IPS DF 6.9 (cell line): ENCODE data around the gene LNX1.

Experiments
- DNase-seq: peaks from one replicate; pipeline ENCODE4 v3.0.0-alpha.2; 2013; ENCODE audit warnings: low read depth, low spot score
- H3K27ac ChIP-seq: one replicate; pipeline ENCODE4 v1.5.1; 2013; ENCODE audit warnings: low read length, control low read depth
- H3K27me3 ChIP-seq: 2 replicates; pipeline ENCODE4 v1.6.1; 2013; ENCODE audit warnings: mild to moderate bottlenecking, low read length; ENCODE audit not compliant: control insufficient read depth, insufficient read depth
- H3K36me3 ChIP-seq: 2 replicates; pipeline ENCODE4 v1.6.1; 2013; ENCODE audit warnings: low read length; ENCODE audit not compliant: control insufficient read depth, insufficient read depth
- H3K4me1 ChIP-seq: 2 replicates; pipeline ENCODE4 v1.6.1; 2013; ENCODE audit warnings: low read length; ENCODE audit not compliant: control insufficient read depth, insufficient read depth
- H3K4me3 ChIP-seq: 2 replicates; pipeline ENCODE4 v1.5.1; 2013; ENCODE audit warnings: mild to moderate bottlenecking, low read length
- H3K9me3 ChIP-seq: 2 replicates; pipeline ENCODE4 v1.6.1; 2013; ENCODE audit warnings: low read length, inconsistent platforms; ENCODE audit not compliant: control insufficient read depth, insufficient read depth
- WGBS: extraction: QIAGEN DNeasy Blood & Tissue Kit; methylation state at CpG from one replicate; pipeline ENCODE4 v1.1.7; 2013; ENCODE audit warnings: mixed read lengths, missing lambda C conversion rate; ENCODE audit not compliant: insufficient read length, insufficient coverage; 5-methylcytosine and 5-hydroxymethylcytosine counted together

Gene LNX1

DNA sequence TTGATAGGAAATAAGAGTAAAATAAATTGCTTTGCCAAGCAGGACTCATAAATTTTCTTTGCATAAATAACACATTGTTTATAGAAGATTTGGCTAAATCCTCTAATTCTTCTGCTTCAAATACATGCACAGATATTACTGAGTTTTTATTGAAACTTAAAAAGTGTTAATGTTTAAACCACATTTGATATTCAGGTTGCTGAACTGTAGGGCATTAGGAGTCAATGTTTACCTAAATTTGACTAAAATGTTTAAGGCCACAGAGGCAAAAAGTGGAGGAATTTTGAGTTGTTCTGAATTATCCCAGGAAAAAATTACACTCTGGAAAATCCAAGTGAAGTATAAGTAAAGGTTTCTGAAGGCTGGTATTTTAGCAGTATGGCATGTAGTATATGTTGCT is 135.1 kb downstream of the LNX1 start:
- H3K27me3 ChIP-seq: no peaks in the 10 kb centered on the region
- H3K36me3 ChIP-seq: peaks cover 2% of the 10 kb centered on the region; the same call in 1 of the 2 replicates
- no peak for DNase-seq
- H3K27ac ChIP-seq: no peak overlapping the region
- H3K4me1 ChIP-seq: no peaks in the 10 kb centered on the region
- no peaks in the 10 kb centered on the region for H3K9me3 ChIP-seq
- no peak overlapping the region for H3K4me3 ChIP-seq

GRCh38 chr4:53455766-53456165 is 135.5 kb downstream of the LNX1 start:
- H3K4me1 ChIP-seq: no peaks in the 10 kb centered on the region
- no peaks in the 10 kb centered on the region for H3K9me3 ChIP-seq
- DNase-seq: no peak
- H3K36me3 ChIP-seq: peaks cover 2% of the 10 kb centered on the region; the same call in 1 of the 2 replicates
- H3K27ac ChIP-seq: no peak overlapping the region
- no peak overlapping the region for H3K4me3 ChIP-seq
- no peaks in the 10 kb centered on the region for H3K27me3 ChIP-seq
- WGBS: no CpG with 5 or more reads among the region's 3 CpGs

- DNase-seq: no peak
- Histone ChIP-seq H3K27me3 (no peaks in the 10 kb centered on the region), H3K36me3 (peaks cover 2% of the 10 kb centered on the region; the same call in 1 of the 2 replicates), H3K27ac (no peak overlapping the region), H3K4me3 (no peak overlapping the region), H3K4me1 (no peaks in the 10 kb centered on the region), H3K9me3 (no peaks in the 10 kb centered on the region)
- WGBS: no CpG with 5 or more reads among the region's 2 CpGs
Observed at GRCh38 chr4:53453385-53453784, 137.9 kb downstream of the LNX1 start.

- Histone ChIP-seq H3K27ac (no peak overlapping the region), H3K4me1 (no peaks in the 10 kb centered on the region), H3K27me3 (no peaks in the 10 kb centered on the region), H3K4me3 (no peak overlapping the region), H3K9me3 (no peaks in the 10 kb centered on the region), H3K36me3 (peaks cover 2% of the 10 kb centered on the region; the same call in 1 of the 2 replicates)
- no CpG with 5 or more reads among the region's 3 CpGs for WGBS
- DNase-seq: no peak
Observed at GRCh38 chr4:53450773-53451172, 140.5 kb downstream of the LNX1 start.

GRCh38 chr4:53444954-53445353 is 146.3 kb downstream of the LNX1 start:
- no peaks in the 10 kb centered on the region for H3K36me3 ChIP-seq
- WGBS: 100% methylated on average over 1 of the region's 2 CpGs
- H3K4me1 ChIP-seq: no peaks in the 10 kb centered on the region
- no peaks in the 10 kb centered on the region for H3K27me3 ChIP-seq
- no peak for DNase-seq
- H3K4me3 ChIP-seq: no peak overlapping the region
- H3K27ac ChIP-seq: no peak overlapping the region
- H3K9me3 ChIP-seq: no peaks in the 10 kb centered on the region

GRCh38 chr4:53441564-53441963 is 149.7 kb downstream of the LNX1 start:
- no peaks in the 10 kb centered on the region for H3K36me3 ChIP-seq
- H3K27ac ChIP-seq: no peak overlapping the region
- WGBS: no CpG with 5 or more reads among the region's 1 CpG
- no peaks in the 10 kb centered on the region for H3K27me3 ChIP-seq
- DNase-seq: no peak
- no peaks in the 10 kb centered on the region for H3K4me1 ChIP-seq
- no peak overlapping the region for H3K4me3 ChIP-seq
- no peaks in the 10 kb centered on the region for H3K9me3 ChIP-seq

- no peaks in the 10 kb centered on the region for H3K9me3 ChIP-seq
- H3K27ac ChIP-seq: no peak overlapping the region
- DNase-seq: no peak
- no peaks in the 10 kb centered on the region for H3K27me3 ChIP-seq
- no CpG with 5 or more reads among the region's 1 CpG for WGBS
- H3K36me3 ChIP-seq: no peaks in the 10 kb centered on the region
- no peaks in the 10 kb centered on the region for H3K4me1 ChIP-seq
- H3K4me3 ChIP-seq: no peak overlapping the region
Observed at GRCh38 chr4:53436251-53436650, 155.0 kb downstream of the LNX1 start.

DNA sequence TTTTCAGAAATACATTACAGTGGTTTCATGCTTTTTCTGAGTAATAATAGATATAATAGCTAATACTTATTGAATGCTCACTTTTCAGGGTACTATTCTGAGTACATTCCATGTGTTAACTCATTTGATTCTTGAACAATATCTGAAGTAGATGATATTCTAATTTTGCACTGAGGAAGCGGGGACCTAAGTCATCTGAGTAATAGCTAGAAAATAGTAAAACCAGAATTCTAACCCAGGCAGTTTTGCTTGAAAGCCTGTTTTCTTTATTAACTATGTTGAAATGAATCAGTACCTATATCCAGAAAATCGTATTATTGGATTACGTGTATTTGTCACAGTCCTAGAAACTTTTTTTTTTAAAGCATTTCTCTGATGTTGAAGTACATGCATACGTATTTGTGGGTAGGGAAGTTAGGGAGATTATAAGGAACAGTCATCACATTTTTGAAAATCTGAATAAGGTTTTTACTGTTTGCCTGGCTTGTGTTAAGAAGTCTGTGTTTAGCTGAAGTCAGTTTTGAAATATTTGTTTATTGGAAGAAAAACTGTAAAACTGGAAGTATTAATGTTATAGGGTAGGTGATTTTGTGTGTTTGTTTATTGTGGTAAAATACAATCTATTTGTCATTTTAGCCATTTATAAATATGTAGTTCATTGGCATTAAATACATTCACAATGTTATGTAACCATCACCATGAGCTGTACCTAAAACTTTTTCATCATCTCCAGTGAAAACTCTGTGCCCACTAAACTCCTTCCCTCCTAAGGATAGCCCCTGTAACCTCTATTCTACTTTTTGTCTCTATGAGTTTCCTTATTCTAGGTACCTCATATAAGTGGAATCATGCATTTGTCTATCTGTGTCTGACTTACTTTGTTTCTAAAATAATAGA is 158.5 kb downstream of the LNX1 start:
- no peaks in the 10 kb centered on the region for H3K4me1 ChIP-seq
- H3K27ac ChIP-seq: no peak overlapping the region
- WGBS: 100% methylated on average over 1 of the region's 4 CpGs
- H3K9me3 ChIP-seq: no peaks in the 10 kb centered on the region
- no peak overlapping the region for H3K4me3 ChIP-seq
- DNase-seq: no peak
- no peaks in the 10 kb centered on the region for H3K36me3 ChIP-seq
- no peaks in the 10 kb centered on the region for H3K27me3 ChIP-seq

- Histone ChIP-seq H3K4me1 (no peaks in the 10 kb centered on the region), H3K36me3 (no peaks in the 10 kb centered on the region), H3K27me3 (no peaks in the 10 kb centered on the region), H3K4me3 (no peak overlapping the region), H3K9me3 (no peaks in the 10 kb centered on the region), H3K27ac (no peak overlapping the region)
- WGBS: no CpG with 5 or more reads among the region's 5 CpGs
- no peak for DNase-seq
Observed at GRCh38 chr4:53431052-53431451, 160.2 kb downstream of the LNX1 start.

GRCh38 chr4:53427366-53427765 is 163.9 kb downstream of the LNX1 start:
- no peaks in the 10 kb centered on the region for H3K9me3 ChIP-seq
- no peaks in the 10 kb centered on the region for H3K4me1 ChIP-seq
- no peaks in the 10 kb centered on the region for H3K27me3 ChIP-seq
- no peak for DNase-seq
- no peak overlapping the region for H3K4me3 ChIP-seq
- no peak overlapping the region for H3K27ac ChIP-seq
- H3K36me3 ChIP-seq: no peaks in the 10 kb centered on the region

- Histone ChIP-seq H3K4me1 (no peaks in the 10 kb centered on the region), H3K4me3 (no peak overlapping the region), H3K36me3 (no peaks in the 10 kb centered on the region), H3K27ac (no peak overlapping the region), H3K27me3 (no peaks in the 10 kb centered on the region), H3K9me3 (no peaks in the 10 kb centered on the region)
- no peak for DNase-seq
Observed at GRCh38 chr4:53424280-53424679, 167.0 kb downstream of the LNX1 start.
